GM20000 (cell line): ENCODE results near the gene TP73.
A peak's percentile ranks its signal among the peaks of the same experiment; 100 is the strongest.

Source experiments
- DNase-seq: peaks from one replicate; pipeline ENCODE4 v3.0.0; 2012; ENCODE audit warnings: low spot score
- CTCF ChIP-seq: IDR thresholded peaks from 2 replicates; pipeline ENCODE4 v1.5.1; 2012; ENCODE audit warnings: mild to moderate bottlenecking, control low read depth; ENCODE audit errors: extremely low read depth, missing control alignments

The TP73 gene

GRCh38 chr1:3685222-3685621, 32.9 kb downstream of the TP73 start:
- DNase-seq = no peak
- no peak for TF ChIP-seq CTCF

- TF ChIP-seq CTCF = no peak
- no peak for DNase-seq
Measured at GRCh38 chr1:3685906-3686305, 33.6 kb downstream of the TP73 start.

- DNase-seq = no peak
- TF ChIP-seq CTCF = no peak
Measured at GRCh38 chr1:3687504-3687903, 35.2 kb downstream of the TP73 start.

GRCh38 chr1:3688356-3689137, 36.2 kb downstream of the TP73 start:
- DNase-seq = peak; percentile 78

GRCh38 chr1:3689138-3689750, 36.9 kb downstream of the TP73 start:
- DNase-seq = no peak
- no peak for TF ChIP-seq CTCF

More at GRCh38 chr1:3688356-3689137, 36.2 kb downstream of the TP73 start:
- no peak for TF ChIP-seq CTCF

GRCh38 chr1:3690282-3691065, 38.2 kb downstream of the TP73 start:
- DNase-seq = no peak
- no peak for TF ChIP-seq CTCF
